Ishikawa (cell line): ENCODE measurements around the gene MAST2.

Experiments
- CEBPB ChIP-seq: IDR thresholded peaks from 2 replicates; pipeline ENCODE4 v1.6.1; 2012
- CREB1 ChIP-seq: IDR thresholded peaks from 2 replicates; pipeline ENCODE4 v1.6.1; 2012; ENCODE audit warnings: low read depth
- EGR1 ChIP-seq: IDR thresholded peaks from 2 replicates; pipeline ENCODE4 v1.6.1; 2012
- EP300 ChIP-seq: IDR thresholded peaks from 2 replicates; pipeline ENCODE4 v1.6.1; 2012; ENCODE audit warnings: borderline replicate concordance
- FOXM1 ChIP-seq: IDR thresholded peaks from 2 replicates; pipeline ENCODE4 v1.6.1; 2012; ENCODE audit warnings: low read depth, borderline replicate concordance
- NFIC ChIP-seq: IDR thresholded peaks from 2 replicates; pipeline ENCODE4 v1.6.1; 2012
- RAD21 ChIP-seq: IDR thresholded peaks from 2 replicates; pipeline ENCODE4 v1.6.1; 2012; ENCODE audit warnings: low read depth
- TAF1 ChIP-seq: IDR thresholded peaks from 2 replicates; pipeline ENCODE4 v1.6.1; 2012; ENCODE audit warnings: low read depth, mild to moderate bottlenecking
- TCF12 ChIP-seq: IDR thresholded peaks from 2 replicates; pipeline ENCODE4 v1.6.1; 2012; ENCODE audit warnings: low read depth
- TEAD4 ChIP-seq: IDR thresholded peaks from 2 replicates; pipeline ENCODE4 v1.6.1; 2012
- YY1 ChIP-seq: IDR thresholded peaks from 2 replicates; pipeline ENCODE4 v1.6.1; 2012; ENCODE audit warnings: low read depth
- ZBTB7A ChIP-seq: IDR thresholded peaks from 2 replicates; pipeline ENCODE4 v1.6.1; 2012; ENCODE audit warnings: low read depth
- TF ChIP-seq, protein P1 (sequence below): IDR thresholded peaks from 2 replicates; pipeline ENCODE4 v1.6.1; 2012
- TF ChIP-seq, protein P2 (sequence below): IDR thresholded peaks from 2 replicates; pipeline ENCODE4 v1.6.1; 2012; ENCODE audit warnings: low read depth, mild to moderate bottlenecking
- TF ChIP-seq, protein P3 (sequence below): IDR thresholded peaks from 2 replicates; pipeline ENCODE4 v1.6.1; 2012

Gene MAST2

DNA sequence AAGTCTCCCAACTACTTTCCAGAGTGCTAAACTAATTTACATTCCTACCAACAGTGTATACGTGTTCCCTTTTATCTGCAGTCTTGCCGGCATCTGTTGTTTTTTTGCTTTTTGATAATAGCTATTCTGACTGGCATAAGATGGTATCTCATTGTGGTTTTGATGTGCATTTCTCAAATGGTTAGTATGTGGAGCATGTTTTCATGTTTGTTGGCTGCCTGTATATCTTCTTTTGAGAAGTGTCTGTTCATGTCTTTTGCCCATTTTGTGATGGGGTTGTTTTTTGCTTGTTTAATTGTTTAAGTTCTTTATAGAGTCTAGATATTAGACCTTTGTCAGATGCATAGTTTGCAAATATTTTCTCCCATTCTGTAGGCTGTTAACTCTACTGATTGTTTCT, 46.6 kb downstream of the MAST2 start:
- no peak for TF ChIP-seq ZBTB7A
- TF ChIP-seq TEAD4 = no peak
- no peak for TF ChIP-seq TCF12
- no peak for TF ChIP-seq FOXM1
- TF ChIP-seq EGR1 = no peak
- TF ChIP-seq, protein P1, sequence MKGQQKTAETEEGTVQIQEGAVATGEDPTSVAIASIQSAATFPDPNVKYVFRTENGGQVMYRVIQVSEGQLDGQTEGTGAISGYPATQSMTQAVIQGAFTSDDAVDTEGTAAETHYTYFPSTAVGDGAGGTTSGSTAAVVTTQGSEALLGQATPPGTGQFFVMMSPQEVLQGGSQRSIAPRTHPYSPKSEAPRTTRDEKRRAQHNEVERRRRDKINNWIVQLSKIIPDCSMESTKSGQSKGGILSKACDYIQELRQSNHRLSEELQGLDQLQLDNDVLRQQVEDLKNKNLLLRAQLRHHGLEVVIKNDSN = no peak
- no peak for TF ChIP-seq TAF1
- TF ChIP-seq, protein P2, sequence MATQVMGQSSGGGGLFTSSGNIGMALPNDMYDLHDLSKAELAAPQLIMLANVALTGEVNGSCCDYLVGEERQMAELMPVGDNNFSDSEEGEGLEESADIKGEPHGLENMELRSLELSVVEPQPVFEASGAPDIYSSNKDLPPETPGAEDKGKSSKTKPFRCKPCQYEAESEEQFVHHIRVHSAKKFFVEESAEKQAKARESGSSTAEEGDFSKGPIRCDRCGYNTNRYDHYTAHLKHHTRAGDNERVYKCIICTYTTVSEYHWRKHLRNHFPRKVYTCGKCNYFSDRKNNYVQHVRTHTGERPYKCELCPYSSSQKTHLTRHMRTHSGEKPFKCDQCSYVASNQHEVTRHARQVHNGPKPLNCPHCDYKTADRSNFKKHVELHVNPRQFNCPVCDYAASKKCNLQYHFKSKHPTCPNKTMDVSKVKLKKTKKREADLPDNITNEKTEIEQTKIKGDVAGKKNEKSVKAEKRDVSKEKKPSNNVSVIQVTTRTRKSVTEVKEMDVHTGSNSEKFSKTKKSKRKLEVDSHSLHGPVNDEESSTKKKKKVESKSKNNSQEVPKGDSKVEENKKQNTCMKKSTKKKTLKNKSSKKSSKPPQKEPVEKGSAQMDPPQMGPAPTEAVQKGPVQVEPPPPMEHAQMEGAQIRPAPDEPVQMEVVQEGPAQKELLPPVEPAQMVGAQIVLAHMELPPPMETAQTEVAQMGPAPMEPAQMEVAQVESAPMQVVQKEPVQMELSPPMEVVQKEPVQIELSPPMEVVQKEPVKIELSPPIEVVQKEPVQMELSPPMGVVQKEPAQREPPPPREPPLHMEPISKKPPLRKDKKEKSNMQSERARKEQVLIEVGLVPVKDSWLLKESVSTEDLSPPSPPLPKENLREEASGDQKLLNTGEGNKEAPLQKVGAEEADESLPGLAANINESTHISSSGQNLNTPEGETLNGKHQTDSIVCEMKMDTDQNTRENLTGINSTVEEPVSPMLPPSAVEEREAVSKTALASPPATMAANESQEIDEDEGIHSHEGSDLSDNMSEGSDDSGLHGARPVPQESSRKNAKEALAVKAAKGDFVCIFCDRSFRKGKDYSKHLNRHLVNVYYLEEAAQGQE = no peak
- no peak for TF ChIP-seq NFIC
- TF ChIP-seq RAD21 = no peak
- no peak for TF ChIP-seq EP300
- TF ChIP-seq YY1 = no peak

DNA sequence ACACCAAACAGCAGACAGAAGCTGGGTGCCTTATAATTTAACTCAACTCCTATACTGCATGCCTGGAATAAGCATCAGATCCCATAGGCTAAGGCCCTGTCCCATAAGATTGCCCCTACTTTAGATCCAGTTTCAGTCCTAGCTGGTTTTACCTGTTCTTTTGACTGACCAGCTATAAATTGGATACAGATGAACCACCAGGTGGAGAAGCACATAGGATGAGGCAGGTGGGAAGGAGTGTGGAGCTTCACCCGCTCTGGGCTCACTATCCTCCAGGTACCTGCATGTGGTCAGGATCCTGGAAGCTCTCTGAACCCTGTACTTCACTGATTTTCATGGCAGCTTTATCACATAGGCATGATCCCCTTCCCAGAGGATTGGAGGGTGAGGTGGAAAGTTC, 51.3 kb downstream of the MAST2 start:
- TF ChIP-seq CREB1 (no peak), ZBTB7A (no peak), CEBPB (no peak)
- TF ChIP-seq, protein P1 = no peak

DNA sequence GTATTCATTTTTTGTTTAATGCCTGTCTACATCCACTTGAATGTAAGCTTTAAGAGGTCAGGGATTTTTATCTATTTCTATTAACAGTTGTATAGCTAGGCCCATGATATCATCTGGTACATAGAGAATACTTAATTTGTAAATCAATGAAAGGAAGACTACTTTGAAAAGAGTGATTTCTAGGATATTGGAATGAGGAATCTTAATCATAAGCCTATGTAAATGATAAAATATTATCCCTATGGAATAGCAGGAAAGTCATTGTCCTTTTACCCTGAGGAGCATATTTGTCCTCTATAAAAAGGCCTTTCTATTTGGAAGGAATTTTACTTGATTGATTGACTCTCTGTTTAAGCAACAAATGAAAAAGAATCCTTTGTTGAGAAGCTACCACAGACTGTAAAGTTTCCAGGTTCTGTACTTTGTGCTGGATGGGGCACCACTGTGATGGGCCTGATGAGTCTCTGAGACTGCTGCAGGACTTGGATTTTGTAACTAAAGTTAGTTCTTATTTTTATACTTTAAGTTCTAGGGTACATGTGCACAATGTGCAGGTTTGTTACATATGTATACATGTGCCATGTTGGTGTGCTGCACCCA, 53.8 kb downstream of the MAST2 start:
- TF ChIP-seq RAD21 (no peak), FOXM1 (no peak), CREB1 (no peak), EGR1 (no peak), CEBPB (no peak), NFIC (no peak), TCF12 (no peak), EP300 (no peak), YY1 (no peak), TEAD4 (no peak), TAF1 (no peak), ZBTB7A (no peak)
- TF ChIP-seq, protein P1 = no peak
- TF ChIP-seq, protein P3, sequence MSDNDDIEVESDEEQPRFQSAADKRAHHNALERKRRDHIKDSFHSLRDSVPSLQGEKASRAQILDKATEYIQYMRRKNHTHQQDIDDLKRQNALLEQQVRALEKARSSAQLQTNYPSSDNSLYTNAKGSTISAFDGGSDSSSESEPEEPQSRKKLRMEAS = no peak
- TF ChIP-seq, protein P2 = no peak

DNA sequence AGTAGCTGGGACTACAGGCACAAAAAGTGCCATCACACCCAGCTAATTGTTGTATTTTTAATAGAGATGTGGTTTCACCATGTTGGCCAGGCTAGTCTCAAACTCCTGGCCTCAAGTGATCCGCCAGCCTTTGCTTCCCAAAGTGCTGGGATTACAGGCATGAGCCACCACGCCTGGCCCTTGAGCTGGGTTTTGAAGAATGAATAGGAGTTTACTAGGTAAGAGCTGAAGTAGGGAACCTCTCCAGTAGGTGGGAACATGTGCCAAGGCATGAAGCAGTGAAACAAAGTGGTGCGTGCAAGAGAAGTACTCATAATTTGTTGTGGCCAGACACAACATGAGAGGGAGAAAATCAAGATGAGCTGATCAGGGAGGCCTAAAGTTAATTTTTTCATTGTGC, 55.8 kb downstream of the MAST2 start:
- TF ChIP-seq, protein P3 = no peak
- TF ChIP-seq YY1 (no peak), ZBTB7A (no peak), TAF1 (no peak), CREB1 (no peak), NFIC (no peak), RAD21 (no peak)

DNA sequence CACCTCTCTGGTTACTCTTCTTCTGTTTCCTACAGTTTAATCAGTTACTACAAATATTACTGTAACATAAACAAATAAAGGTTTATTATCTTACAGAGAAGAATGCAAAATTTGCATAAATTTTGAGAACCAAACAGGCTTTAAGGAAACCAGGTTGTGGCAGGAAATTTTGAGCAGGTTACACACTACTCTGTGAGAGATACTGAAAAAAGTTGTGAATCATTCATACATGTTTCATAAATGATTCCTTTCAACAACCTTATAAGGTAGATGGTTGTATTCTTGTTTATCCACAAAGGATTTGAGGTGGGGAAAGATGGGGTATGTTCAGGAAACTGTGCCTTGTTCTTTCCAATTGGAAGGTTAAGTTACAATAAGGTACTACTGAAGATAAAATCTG, 58.6 kb downstream of the MAST2 start:
- no peak for TF ChIP-seq EGR1
- TF ChIP-seq TCF12 = no peak
- TF ChIP-seq, protein P3 = no peak
- TF ChIP-seq CREB1 = no peak
- TF ChIP-seq, protein P2 = no peak
- no peak for TF ChIP-seq TAF1
- no peak for TF ChIP-seq NFIC
- TF ChIP-seq, protein P1 = no peak
